Subcutaneous adipose tissue (tissue), 4 donors: ENCODE data around the gene NSFL1C. TPM values are rescaled to one million over a fixed set of nuclear protein-coding genes. Genes with fewer than 3 reads are reported as not detected.

Experiments used
- total RNA-seq, 4 donors: library from RNA; depleted of rRNA; stranded (reverse); fragments of >200 nt; gene quantifications; one replicate each; pipeline ENCODE4 v1.1.0, GENCODE V29; 2016
- TF ChIP-seq, protein P1 (sequence below): fragments of 450-650 bp; IDR thresholded peaks from one replicate; pipeline ENCODE4 v1.5.1; 2016; ENCODE audit warnings: low read depth, mild to moderate bottlenecking, control low read depth, antibody characterized with exemption, moderate library complexity

NSFL1C gene
- total RNA-seq, 4 donors from 2014 or later, result 43.7 to 60.5 (median 57.8) TPM

DNA sequence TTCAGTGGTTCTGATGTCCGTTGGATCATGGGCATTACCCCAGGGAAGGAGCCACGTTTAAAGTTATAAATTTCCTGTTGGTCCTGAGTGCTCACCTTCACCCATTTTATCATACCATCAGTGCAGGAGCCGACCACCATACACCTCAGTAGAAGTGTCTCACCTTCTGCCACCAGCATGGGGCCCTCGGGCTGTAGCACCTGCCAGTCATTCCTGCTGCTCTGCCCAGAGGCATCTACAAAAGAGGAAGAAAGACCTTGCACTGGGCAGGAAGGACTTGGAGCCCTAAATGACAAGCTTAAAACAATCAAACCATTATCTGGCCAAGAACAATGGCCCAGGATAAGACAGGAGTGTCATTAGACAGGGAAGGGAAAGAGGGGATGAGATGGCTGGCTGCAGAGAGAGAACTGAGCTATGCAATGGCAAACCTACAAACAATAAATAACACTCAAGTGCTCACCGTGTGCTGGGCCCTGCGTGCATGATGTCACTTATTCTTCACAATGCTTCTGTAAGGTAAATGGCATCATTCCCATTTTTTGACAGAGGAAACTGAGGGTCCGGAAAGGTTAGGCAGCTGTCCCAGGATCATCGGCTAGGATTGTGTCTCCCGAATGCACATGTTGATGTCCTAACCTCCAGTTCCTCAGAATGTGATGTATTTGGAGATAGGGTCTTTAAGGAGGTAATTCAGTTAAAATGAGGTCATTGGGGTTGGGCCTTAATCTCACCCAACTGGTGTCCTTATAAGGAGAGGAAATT, 13.4 kb upstream of the NSFL1C start:
- TF ChIP-seq, protein P1, sequence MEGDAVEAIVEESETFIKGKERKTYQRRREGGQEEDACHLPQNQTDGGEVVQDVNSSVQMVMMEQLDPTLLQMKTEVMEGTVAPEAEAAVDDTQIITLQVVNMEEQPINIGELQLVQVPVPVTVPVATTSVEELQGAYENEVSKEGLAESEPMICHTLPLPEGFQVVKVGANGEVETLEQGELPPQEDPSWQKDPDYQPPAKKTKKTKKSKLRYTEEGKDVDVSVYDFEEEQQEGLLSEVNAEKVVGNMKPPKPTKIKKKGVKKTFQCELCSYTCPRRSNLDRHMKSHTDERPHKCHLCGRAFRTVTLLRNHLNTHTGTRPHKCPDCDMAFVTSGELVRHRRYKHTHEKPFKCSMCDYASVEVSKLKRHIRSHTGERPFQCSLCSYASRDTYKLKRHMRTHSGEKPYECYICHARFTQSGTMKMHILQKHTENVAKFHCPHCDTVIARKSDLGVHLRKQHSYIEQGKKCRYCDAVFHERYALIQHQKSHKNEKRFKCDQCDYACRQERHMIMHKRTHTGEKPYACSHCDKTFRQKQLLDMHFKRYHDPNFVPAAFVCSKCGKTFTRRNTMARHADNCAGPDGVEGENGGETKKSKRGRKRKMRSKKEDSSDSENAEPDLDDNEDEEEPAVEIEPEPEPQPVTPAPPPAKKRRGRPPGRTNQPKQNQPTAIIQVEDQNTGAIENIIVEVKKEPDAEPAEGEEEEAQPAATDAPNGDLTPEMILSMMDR, result no peak

DNA sequence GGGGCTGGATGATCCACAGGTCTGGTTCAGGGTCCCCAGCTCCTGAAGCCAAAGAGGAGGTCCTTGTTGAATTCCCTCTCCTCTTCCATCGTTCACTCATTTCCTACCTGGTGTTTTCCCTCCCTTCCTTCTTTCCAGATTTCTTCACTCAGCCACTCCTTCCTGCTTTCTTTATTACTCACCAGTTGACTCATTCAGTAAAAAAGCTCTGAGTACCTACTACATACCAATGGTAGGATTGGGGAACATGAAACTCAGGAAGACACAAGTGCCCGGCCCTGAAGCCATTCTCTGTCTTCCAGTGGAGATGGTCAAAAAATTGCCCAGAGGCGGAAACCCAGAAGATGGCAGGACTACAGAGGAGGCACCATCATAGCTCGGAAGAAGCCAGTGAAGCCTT, 11.9 kb upstream of the NSFL1C start:
- TF ChIP-seq, protein P1, result no peak

DNA sequence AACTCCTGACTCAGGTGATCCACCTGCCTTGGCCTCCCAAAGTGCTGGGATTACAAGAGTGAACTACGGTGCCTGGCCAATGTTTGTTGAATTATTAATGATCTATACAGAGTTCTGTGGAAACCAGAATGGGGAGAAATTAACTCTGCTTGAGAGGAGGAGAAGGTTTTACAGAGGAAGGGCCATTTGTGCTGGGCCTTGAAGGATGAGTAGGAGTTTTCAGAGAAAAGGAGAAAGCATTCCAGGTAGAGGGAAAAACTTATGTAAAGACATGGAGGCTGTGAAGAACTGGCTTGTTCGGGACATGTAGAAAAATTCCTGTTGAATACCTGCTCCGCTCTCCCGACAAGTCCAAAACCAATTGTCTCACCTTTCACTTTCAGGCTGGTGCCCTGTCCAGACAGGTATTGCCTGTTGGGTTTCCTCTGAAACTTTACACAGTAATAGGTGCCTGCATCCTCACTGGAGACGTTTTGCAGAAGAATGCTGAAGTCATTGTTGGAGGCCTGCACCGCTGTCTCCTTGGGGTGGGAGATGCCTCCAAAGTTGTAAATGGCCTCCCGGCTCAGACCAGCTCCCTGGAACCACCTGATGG, 11.3 kb upstream of the NSFL1C start:
- TF ChIP-seq, protein P1, result no peak

DNA sequence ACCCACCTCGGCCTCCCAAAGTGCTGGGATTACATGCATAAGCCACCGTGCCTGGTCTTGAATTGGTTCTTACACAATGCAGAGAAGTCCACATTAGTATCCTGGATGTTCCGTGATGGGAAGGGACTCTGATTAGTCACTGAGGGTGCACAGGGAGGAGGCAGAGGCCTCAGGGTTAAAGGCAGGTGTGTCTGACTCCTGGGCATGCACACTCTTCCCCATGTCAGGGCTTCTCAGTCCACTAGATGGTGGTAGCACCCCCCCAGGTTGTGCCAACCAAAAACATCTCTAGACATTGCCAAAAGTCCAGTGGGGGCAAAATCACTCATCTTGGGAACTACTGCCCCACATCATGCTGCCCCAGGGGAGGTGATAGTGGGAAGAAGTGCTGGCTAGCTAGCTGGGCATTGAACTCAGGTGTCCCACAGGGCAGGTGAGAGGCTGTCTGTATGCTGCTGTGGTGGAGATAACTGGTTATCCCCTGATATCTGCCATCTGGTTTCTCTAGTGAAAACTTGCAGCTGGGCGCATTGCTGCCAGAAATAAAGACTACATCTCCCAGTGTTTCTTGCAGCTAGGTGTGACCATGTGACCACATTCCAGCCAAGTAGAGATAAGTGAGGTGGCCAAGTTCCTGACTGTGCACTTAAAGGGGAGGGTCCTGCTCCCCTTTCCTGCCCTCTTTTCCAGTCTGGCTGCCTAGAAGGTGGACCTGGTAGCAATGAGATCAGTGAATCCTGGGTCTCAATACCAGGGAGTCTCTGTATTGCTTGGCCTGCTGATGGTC, 8.4 kb upstream of the NSFL1C start:
- TF ChIP-seq, protein P1, result no peak

DNA sequence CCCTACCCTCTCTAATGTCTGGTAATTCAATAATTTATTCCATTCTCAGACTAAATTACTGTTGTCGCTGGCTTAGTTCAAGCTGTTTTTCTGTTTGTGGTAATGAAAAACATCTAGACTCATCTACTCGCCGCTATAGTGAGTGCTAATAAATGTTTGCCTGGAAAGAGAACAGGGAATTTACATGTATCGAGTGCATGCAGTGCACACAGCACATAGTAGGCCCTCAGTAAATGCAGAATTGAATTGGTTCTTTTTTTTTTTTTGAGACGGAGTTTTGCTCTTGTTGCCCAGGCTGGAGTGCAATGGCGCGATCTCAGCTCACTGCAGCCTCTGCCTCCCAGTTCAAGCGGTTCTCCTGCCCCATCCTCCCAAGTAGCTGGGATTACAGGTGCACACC, 7.7 kb upstream of the NSFL1C start:
- TF ChIP-seq, protein P1, result no peak

DNA sequence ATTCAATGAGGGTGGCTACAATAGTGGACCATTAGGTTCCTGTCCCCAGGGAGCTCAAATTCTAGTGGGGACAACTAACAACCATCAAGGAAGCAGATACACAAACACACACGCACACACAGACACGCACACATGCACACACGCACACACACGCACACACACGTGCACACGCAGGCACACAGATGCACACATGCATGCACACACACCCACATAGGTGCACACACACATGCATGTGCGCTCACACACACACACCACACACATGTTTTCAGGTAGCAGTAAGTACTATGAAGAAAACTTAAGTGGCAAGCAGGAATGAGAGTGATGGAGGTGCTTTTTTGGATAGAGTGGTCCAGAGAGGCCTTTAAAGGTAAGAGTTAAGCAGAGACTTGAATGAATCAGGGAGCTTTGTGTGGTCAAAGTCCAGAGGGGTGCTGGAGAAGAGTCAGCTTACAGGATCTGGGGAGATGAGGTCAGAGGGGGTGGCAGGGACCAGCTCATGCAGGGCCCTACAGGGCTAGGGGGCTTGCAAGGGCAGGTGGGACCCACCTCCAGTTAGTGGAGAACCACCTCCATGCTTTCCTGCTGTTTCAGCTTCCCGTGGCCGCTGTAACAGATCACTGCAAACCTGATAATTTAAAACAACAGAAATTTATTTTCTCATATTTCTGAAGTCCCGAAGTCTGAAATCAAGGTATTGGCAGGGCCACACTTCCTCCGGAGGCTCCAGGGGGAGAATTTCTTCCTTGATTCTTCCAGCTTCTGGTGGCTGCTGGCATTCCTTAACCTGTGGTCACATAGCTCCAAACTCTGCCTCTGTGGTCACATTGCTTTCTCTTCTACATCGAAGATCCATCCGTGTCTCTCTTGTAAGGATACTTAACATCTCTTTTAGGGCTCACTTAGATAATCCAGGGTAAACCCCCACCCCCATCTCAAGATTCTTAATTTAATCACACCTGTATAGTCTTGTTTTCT, 6.9 kb upstream of the NSFL1C start:
- TF ChIP-seq, protein P1, result no peak
